Endodermal cell (in vitro differentiated cells): ENCODE results near the gene FBXW7. TPM values are rescaled to one million over a fixed set of nuclear protein-coding genes. Genes with fewer than 3 reads are reported as not detected.

ENCODE experiments used
- DNase-seq: peaks from one replicate; pipeline ENCODE4 v3.0.0-alpha.2; 2017
- H3K27ac ChIP-seq: 2 replicates; pipeline ENCODE4 v1.5.1; 2013; ENCODE audit warnings: mild to moderate bottlenecking, low read depth, low read length, moderate library complexity
- H3K27me3 ChIP-seq: 2 replicates; pipeline ENCODE4 v1.6.1; 2013; ENCODE audit warnings: mild to moderate bottlenecking, low read length, moderate library complexity; ENCODE audit not compliant: insufficient read depth, control insufficient read depth, poor library complexity, severe bottlenecking
- H3K36me3 ChIP-seq: 2 replicates; pipeline ENCODE4 v1.7.0; 2013; ENCODE audit warnings: mild to moderate bottlenecking, low read length, moderate library complexity; ENCODE audit not compliant: control insufficient read depth, insufficient read depth
- H3K4me1 ChIP-seq: one replicate; pipeline ENCODE4 v1.7.0; 2013; ENCODE audit warnings: low read length; ENCODE audit not compliant: control insufficient read depth, insufficient read depth
- H3K4me3 ChIP-seq: 2 replicates; pipeline ENCODE4 v1.5.1; 2013; ENCODE audit warnings: mild to moderate bottlenecking, low read length, moderate library complexity
- H3K9ac ChIP-seq: 2 replicates; pipeline ENCODE4 v1.6.1; 2013; ENCODE audit warnings: mild to moderate bottlenecking, low read length, moderate library complexity; ENCODE audit not compliant: poor library complexity, severe bottlenecking; ENCODE audit errors: extremely low read depth
- H3K9me3 ChIP-seq: 2 replicates; pipeline ENCODE4 v1.6.1; 2013; ENCODE audit warnings: mild to moderate bottlenecking, low read length, moderate library complexity; ENCODE audit not compliant: control insufficient read depth
- H3K27ac Mint-ChIP-seq: 2 replicates; pipeline ENCODE4 v1.8.0; 2020; ENCODE audit warnings: mixed read lengths
- H3K27me3 Mint-ChIP-seq: 2 replicates; pipeline ENCODE4 v1.8.0; 2021; ENCODE audit warnings: mild to moderate bottlenecking, mixed read lengths; ENCODE audit not compliant: insufficient read depth
- H3K36me3 Mint-ChIP-seq: 2 replicates; pipeline ENCODE4 v1.8.0; 2020; ENCODE audit warnings: low read depth, mixed read lengths
- H3K4me1 Mint-ChIP-seq: 2 replicates; pipeline ENCODE4 v1.8.0; 2020; ENCODE audit warnings: mixed read lengths
- H3K4me3 Mint-ChIP-seq: 2 replicates; pipeline ENCODE4 v1.8.0; 2020; ENCODE audit warnings: mild to moderate bottlenecking, moderate library complexity, mixed read lengths
- H3K9me3 Mint-ChIP-seq: 2 replicates; pipeline ENCODE4 v1.8.0; 2020; ENCODE audit warnings: mild to moderate bottlenecking, mixed read lengths
- WGBS, 2 experiments: methylation state at CpG; one replicate each; pipeline versions ENCODE4 v1.1.5 to v1.1.7; 2013; ENCODE audit warnings: missing lambda C conversion rate in 2 of 2, mixed read lengths in 1 of 2; ENCODE audit not compliant: insufficient coverage in 1 of 2, insufficient read length in 1 of 2; 5-methylcytosine and 5-hydroxymethylcytosine counted together
- total RNA-seq, 2 donors: library from RNA; stranded (reverse); fragmentation: NEBNext Ultra II Directional in 1 of 2; extraction: Animal tissue kit (Norgen Biotek cat#: 25700) in 1 of 2; gene quantifications; 2 replicates in 1 of 2; 3 replicates in 1 of 2; pipeline ENCODE4 v1.2.1, GENCODE V29; 2021
- TF ChIP-seq, protein P1 (sequence below): fragments of 200-600 bp; sonication (generic); conservative IDR thresholded peaks from 2 replicates; pipeline ENCODE4 v1.5.0; 2021; ENCODE audit warnings: antibody characterized with exemption, mild to moderate bottlenecking

FBXW7 gene
- total RNA-seq, 2 donors from 2014 or later = 34.3 to 34.4 TPM

DNA sequence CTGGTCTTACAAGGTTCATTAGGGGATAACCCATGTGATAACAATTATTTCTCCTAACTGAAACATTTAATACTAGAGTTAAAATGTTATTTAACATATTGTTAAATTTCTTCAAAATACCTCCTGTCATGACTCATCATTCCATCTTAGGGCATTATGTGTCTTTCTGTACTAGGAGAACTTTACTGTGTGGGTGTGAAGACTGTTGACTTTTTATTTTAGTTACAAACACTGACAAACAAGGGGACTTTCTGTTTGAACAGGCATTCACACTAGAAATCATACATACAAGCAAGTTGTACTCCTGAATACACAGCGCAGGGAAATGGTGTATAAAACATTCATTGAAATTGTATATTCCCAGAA is 175.9 kb downstream of the FBXW7 start:
- H3K27ac Mint-ChIP-seq = no peak overlapping the region
- Histone ChIP-seq H3K9me3 (no peaks in the 10 kb centered on the region), H3K4me3 (no peak overlapping the region), H3K36me3 (peaks cover 6% of the 10 kb centered on the region), H3K27me3 (no peaks in the 10 kb centered on the region), H3K27ac (no peak overlapping the region), H3K4me1 (no peaks in the 10 kb centered on the region), H3K9ac (no peak overlapping the region)
- H3K4me3 Mint-ChIP-seq = no peak overlapping the region
- H3K36me3 Mint-ChIP-seq = peaks cover 4% of the 10 kb centered on the region
- TF ChIP-seq, protein P1, sequence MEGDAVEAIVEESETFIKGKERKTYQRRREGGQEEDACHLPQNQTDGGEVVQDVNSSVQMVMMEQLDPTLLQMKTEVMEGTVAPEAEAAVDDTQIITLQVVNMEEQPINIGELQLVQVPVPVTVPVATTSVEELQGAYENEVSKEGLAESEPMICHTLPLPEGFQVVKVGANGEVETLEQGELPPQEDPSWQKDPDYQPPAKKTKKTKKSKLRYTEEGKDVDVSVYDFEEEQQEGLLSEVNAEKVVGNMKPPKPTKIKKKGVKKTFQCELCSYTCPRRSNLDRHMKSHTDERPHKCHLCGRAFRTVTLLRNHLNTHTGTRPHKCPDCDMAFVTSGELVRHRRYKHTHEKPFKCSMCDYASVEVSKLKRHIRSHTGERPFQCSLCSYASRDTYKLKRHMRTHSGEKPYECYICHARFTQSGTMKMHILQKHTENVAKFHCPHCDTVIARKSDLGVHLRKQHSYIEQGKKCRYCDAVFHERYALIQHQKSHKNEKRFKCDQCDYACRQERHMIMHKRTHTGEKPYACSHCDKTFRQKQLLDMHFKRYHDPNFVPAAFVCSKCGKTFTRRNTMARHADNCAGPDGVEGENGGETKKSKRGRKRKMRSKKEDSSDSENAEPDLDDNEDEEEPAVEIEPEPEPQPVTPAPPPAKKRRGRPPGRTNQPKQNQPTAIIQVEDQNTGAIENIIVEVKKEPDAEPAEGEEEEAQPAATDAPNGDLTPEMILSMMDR = no peak
- 100% methylated on average over 1 of the region's 1 CpG; no CpG with 5 or more reads in 1 of the 2 experiments for WGBS, 2 experiments
- H3K9me3 Mint-ChIP-seq = no peaks in the 10 kb centered on the region
- no peak for DNase-seq
- H3K4me1 Mint-ChIP-seq = no peaks in the 10 kb centered on the region
- no peaks in the 10 kb centered on the region for H3K27me3 Mint-ChIP-seq

DNA sequence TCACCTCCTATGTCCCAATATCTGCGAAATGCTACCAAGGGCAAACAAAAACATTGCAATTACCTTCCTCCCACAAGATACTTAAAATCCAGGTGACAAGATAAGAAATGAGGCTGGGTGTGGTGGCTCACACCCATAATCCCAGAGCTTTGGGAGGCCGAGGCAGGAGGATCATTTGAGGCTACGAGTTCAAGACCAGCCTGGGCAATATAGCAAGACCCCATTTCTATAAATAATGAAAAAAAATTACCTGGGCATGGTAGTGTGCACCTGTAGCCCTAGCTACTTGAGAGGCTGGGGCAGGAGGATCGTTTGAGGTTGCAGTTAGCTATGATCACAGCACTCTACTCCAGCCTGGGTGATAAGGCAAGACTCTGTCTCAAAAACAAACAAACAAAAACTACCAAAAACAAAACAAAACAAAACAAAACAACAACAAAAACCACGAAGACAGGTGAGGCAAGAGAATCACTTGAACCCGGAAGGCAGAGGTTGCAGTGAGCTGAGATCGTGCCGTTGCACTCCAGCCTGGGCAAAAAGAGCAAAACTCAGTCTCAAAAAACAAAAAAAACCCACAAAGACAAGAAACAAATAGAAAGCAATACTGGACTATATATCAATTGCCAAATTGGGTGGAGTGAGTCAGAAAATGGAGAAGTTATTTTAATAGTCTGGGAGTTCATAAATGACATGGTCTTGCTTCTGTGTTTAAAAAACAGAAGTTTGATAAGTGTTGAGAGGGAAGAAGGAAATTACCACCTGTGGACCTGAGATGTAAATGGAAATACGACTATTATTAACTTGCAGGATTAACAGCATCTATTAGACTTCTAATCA is 176.5 kb downstream of the FBXW7 start:
- Histone ChIP-seq H3K4me1 (no peaks in the 10 kb centered on the region), H3K9ac (no peak overlapping the region), H3K4me3 (no peak overlapping the region), H3K36me3 (peaks cover 6% of the 10 kb centered on the region), H3K9me3 (no peaks in the 10 kb centered on the region), H3K27me3 (no peaks in the 10 kb centered on the region), H3K27ac (no peak overlapping the region)
- Mint-ChIP-seq H3K27me3 (no peaks in the 10 kb centered on the region), H3K4me1 (no peaks in the 10 kb centered on the region), H3K36me3 (peaks cover 4% of the 10 kb centered on the region), H3K9me3 (no peaks in the 10 kb centered on the region), H3K4me3 (no peak overlapping the region), H3K27ac (no peak overlapping the region)
- TF ChIP-seq, protein P1 = no peak
- no peak for DNase-seq
- 91 to 100% methylated on average over 1 to 9 of the region's 9 CpGs for WGBS, 2 experiments

DNA sequence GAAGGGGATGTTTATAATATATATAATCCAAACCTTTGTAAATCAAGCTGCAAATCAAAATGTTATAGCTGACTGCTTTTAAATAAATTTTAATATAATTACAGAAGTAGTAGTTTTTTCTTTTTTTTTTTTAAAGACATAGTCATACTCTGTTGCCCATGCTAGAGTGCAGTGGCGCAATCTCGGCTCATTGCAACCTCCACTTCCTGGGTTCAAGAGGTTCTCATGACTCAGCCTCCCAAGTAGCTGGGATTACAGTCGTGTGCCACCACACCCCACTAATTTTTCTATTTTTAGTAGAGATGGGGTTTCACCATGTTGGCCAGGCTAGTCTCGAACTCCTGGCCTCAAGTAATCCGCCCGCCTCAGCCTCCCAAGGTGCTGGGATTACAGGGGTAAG is 178.7 kb downstream of the FBXW7 start:
- TF ChIP-seq, protein P1 = no peak
- H3K4me3 Mint-ChIP-seq = no peak overlapping the region
- Histone ChIP-seq H3K9ac (no peak overlapping the region), H3K27me3 (no peaks in the 10 kb centered on the region), H3K4me3 (no peak overlapping the region), H3K27ac (no peak overlapping the region), H3K36me3 (peaks cover 6% of the 10 kb centered on the region), H3K4me1 (peaks cover 4% of the 10 kb centered on the region), H3K9me3 (no peaks in the 10 kb centered on the region)
- H3K27ac Mint-ChIP-seq = no peak overlapping the region
- peaks cover 4% of the 10 kb centered on the region for H3K36me3 Mint-ChIP-seq
- no peak for DNase-seq
- H3K9me3 Mint-ChIP-seq = no peaks in the 10 kb centered on the region
- H3K27me3 Mint-ChIP-seq = no peaks in the 10 kb centered on the region
- H3K4me1 Mint-ChIP-seq = peaks cover 12% of the 10 kb centered on the region
- WGBS, 2 experiments = 89 to 91% methylated on average over 5 to 6 of the region's 6 CpGs
